NK-92 (cell line): ENCODE measurements around the gene ZNF561.
"Not testable (repeated sequence)": the region's sequence is repeated elsewhere in the genome, so short reads cannot be mapped to it uniquely, and the experiment has no call there.

ENCODE experiments used
- DNase-seq: peaks from one replicate; lab custom pipeline; 2025; ENCODE audit not compliant: unreplicated experiment; lab: John Stamatoyannopoulos, UW

ZNF561 gene

DNA sequence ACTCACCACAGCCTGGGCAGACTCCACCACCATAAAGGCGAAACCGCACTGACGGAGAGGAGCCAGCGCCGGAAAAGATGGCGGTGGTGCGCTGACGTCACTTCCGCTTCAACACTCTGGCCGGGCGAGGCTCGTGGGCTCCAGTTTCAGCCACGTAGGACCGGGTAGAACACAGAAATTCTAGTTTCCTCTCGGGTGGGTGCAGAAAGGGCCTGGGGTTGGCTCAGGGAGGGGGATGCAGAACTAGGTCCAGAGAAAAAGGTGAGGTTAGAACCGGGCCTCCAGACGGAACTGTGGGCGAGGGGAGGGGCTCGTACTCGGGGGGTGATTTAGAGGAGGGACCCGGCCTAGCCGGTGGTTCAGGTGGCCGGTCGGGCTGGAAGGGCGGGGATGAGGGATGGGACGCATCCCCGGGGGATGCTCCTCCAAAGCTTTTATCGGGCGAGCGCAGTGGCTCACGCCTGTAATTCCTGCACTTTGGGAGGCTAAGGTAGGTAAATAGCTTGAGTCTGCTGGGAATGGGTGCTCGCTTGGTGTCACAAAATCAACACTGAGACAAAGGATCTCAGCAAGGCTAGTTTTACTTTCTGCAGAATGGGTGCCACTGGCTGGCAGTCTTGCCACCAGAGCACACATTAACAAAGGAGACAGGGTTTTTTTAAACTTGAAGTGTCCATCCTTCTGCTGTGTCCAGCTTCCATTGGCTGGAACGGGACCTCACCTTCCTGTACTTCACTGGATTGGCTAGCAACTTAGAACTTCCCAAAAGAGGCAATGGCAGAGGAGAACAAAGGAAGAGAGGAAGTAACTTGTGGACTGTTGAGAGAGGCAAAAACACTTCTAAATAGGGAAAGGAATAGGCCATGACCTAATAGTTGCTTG, at the start of gene ZNF561:
TSS of gene ZNF561 (minus strand) at position 77 of the 882 bp plus-strand sequence. CDS start 1,776 bp downstream, outside the sequence.
- peak; percentile 45 for DNase-seq

DNA sequence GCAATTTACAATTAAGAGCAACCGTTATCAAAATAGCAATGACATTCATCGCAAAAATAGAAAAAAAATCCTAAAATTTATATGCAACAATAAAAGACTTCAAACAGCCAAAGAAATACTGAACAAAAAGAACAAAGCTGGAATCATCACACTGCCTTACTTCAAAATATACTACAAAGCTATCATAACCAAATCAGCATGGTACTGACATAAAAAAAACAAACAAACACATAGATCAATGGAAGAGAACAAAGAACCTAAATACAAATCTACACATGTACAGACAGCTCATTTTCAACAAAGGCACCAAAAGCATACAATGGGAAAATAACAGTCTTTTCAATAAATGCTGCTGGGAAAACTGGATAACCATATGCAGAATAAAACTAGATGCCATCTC, 47.5 kb upstream of the ZNF561 start:
- no peak for DNase-seq

DNA sequence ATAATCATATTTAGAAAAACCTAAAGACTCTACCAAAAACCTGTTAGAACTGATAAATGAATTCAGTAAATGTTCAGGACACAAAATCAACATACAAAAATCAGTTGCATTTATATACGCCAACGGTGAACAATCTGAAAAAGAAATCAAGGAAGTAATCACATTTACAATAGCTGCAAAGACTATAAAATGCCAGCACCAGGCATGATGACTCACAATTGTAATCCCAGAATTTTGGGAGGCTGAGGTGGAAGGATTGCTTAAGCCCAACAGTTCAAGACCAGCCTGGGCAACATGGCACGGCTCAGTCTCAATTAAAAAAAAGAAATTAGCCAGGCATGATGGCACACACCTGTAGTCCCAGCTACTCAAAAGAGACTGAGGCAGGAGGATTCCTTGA, 46.9 kb upstream of the ZNF561 start:
- no peak for DNase-seq

DNA sequence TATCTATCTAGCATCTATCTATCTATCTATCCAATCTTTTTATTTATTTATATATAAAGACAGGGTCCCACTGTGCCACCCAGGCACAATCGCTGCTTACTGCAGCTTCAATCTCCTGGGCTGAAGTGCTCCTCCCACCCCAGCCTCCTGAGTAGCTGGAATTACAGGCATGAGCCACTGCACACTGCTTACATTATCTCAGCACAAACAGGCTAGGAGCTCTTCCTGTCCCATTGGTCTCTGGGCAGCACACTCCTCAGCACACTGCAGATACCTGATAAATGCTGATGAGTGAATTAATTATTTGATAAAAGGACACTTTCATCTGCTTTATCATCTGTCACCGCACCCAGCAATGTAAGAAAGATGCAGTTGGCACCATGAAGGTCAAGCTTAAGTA, 37.7 kb upstream of the ZNF561 start:
- DNase-seq: no peak

DNA sequence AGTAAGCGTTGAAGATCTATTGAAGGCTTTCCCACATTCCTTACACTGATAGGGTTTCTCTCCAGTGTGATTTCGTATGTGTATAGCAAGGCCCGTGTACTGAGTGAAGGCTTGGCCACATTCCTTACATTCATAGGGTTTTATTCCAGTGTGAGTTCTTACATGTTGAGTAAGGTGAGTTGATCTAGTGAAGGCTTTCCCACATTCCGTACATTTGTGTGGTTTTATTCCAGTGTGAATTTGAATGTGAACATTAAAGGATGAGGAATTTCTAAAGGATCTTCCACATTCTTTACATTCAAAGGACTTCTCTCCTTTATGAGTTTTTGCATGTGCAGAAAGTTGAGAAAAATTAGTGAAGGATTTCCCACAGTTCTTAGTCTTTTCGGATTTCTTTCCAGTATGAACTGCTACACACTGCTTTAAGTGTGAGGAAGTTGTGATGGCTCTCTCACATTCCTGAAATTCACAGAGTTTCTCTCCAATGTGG, 32.1 kb upstream of the ZNF561 start:
- DNase-seq: not testable (repeated sequence)

DNA sequence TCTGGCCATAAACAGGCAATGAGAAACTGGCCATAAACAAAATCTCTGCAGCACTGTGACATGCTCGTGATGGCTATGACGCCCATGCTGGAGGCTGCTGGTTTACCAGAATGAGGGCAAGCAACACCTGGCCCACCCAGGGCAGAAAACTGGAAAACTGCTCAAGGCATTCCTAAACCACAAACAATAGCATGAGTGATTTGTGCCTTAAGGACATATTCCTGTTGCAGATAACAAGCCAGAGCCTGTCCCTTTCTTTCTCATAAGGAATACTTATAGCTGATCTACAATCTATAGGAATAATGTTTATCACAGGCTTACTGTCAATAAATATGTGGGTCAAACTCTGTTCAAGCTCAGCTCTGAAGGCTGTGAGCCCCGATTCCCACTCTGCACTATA, 30.4 kb upstream of the ZNF561 start:
- DNase-seq: not testable (repeated sequence)

DNA sequence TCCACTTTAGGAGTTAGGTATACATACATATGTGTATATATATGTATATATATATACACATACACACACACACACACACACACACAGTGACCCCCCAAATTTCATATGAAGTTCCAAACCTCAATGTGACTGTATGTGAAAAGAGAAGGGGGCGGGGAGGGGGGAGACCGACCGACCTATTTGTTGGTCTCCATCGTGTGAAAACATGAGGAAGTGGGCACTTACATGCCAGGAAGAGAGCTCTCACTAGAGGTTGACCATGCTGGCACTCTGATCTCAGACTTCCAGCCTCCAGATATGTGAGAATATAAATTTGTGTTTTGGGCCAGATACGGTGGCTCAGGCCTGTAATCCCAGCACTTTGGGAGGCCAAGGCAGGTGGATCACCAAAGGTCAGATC, 29.3 kb upstream of the ZNF561 start:
- no peak for DNase-seq

DNA sequence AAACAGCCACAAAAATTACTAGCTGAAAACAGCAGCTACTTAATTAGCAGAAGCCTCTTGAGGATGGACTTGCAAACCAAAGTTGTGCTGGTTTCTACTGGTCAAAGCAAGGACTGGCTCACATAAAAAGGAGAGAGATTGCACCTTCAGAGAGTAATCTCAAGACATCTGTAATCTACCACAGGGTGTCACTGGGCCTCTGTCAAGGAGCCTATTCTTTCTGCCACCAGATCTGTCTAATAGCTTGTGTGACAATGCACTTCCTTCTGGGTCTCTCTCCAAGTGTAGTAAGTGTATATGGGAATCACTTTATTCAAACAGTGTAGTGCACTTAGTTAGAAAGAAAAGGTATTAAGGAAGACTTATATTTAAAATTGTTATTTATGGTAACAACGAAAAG, 24.4 kb upstream of the ZNF561 start:
- DNase-seq: no peak

DNA sequence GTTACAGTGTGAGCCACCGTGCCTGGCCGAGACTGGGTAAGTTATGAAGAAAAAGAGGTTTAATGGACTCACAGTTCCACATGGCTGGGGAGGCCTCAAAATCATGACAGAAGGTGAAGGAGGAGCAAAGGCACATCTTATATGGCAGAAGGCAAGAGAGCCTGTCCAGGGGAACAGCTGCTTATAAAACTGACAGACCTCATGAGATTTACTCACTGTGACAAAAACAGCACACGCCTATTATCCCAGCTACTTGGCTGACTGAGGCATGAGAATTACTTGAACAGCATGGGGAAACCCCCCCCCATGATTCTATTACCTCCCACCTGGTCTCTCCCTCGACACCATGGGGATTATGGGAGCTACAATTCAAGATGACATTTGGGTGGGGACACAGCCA, 23.4 kb upstream of the ZNF561 start:
- no peak for DNase-seq

DNA sequence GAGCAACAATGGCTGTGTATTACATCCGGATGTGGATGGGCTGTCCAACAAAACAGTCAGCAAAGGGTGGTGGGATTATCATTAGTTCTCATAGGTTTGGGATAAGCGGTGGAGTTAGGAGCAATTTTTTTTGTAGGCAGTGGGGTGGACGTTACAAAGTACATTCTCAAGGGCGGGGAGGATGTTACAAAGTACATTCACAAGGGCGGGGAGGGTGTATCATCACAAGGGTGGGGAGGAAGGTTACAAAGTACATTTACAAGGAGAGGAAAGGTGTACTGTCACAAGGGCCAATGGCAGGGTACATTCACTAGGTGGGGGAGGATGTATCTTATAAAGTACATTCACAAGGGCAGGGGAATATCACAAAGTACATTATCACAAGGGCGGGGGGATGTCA, 20.8 kb upstream of the ZNF561 start:
- no peak for DNase-seq

DNA sequence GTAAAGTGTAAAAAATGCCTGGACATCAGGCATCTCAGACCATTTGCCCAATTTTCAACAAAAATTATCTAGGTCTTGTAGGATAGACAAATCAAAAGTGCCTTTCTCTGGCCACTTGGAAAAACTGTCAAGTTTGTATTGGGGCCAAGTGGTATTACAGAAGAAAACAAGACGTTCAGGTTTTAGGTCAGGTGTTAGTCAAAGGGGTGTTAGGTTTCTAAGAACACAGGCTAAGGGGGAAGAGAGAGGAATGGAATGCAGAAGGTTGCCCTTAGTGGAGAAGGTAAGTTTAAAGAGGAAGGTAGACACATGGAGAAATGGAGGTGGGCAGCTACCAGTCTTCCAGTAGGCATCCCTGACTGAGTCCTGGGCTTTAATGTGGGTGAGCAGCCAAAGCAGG, 19.9 kb upstream of the ZNF561 start:
- no peak for DNase-seq

DNA sequence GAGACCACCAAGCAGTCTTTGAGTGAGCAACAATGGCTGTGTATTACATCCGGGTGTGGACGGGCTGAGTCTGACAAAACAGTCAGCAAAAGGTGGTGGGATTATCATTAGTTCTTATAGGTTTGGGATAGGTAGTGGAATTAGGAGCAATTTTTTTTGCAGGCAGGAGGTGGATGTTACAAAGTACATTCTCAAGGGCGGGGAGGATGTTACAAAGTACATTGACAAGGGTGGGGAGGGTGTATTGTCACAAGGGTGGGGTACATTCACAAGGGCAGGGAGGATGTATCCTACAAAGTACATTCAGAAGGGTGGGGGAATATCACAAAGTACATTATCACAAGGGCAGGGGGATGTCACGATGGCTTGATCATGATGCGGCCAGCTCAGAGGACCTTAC, 15.0 kb upstream of the ZNF561 start:
- DNase-seq: no peak

DNA sequence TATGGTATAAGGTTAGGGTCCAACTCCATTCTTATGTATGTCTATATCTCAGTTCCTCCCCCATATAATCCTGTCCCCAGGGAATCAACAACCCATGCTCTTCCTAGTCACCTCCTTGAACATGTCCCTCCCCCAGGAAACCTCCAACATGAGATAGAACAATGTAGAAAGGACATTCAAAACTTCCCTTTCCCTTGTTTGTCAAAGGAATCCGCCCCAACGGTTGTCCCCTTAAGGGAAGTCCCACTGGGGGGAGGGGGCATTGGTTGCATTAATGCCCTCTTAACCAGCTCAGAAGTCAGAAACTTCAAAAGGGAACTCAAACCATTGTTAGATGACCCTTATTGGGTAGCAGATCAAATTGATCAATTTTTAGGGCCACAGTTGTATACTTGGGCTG, 6.8 kb upstream of the ZNF561 start:
- DNase-seq: no peak

DNA sequence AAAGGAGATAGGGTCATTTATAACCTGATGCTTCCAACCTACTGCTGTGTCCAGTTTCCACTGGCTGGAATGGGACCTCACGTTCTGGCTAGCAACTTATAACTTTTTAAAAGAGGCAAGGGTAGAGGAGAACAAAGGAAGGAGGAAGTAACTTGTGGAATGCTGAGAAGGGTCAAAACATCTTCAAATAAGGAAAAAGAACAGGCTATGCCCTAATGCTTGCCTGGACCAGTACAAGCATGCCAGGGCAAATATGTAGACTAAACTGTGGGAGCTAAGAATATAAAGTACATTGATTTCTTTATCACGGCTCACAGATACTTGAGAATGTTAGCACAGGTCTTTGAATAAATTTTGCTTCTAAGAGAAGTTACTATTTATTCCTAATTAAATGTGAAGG, 1.5 kb upstream of the ZNF561 start:
- no peak for DNase-seq

DNA sequence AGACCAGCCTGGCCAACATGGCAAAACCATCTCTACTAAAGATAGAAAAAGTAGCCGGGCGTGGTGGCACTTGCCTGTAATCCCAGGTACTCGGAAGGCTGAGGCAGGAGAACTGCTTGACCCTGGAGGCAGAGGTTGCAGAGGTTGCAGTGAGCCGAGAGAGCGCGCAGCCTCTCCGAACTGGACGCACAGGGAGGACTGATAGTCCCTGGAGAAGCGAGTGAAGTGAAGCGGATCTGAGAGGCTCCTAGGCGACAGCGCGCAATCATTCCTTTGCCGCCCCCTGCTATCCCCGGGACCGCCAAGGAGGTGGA, 233 bp downstream of the ZNF561 start:
- DNase-seq: no peak

DNA sequence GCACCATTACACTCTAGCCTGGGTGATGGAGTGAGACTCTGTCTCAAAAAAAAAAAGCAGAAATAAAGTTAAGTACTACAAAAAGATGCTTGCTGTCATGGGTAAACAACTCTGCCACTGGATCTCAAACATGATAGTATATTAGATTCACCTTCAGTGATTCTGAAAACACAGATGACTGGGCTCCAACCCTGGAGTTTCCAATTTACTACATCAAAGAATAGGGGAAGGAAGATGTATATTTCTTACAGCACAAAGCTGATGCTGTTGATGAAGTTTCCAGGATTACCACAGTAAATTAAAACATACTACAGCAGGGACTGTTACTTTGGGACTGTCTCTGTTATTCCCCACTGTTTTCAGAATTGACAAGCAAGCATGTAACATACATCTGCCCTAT, 5.2 kb downstream of the ZNF561 start:
- DNase-seq: no peak

DNA sequence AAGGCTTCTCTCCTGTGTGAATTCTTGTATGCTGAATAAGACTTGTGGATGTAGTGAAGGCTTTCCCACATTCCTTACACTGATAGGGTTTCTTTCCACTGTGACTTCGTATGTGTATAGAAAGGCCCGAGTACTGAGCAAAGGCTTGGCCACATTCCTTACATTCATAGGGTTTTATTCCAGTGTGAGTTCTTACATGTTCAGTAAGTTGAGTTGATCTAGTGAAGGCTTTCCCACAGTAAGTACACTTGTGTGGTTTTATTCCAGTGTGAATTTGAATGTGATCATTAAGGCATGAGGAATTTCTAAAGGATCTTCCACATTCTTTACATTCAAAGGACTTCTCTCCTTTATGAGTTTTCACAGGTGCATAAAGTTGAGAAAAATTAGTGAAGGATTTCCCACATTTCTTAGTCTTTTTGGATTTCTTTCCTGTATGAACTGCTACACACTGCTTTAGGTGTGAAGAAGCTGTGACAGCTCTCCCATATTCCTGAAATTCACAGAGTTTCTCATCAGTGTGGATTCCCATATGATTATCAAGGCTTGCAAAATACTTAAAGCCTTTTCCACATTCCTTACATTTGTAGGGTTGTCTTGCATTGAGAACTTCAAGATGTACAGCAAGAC, 10.4 kb downstream of the ZNF561 start:
- no peak for DNase-seq

DNA sequence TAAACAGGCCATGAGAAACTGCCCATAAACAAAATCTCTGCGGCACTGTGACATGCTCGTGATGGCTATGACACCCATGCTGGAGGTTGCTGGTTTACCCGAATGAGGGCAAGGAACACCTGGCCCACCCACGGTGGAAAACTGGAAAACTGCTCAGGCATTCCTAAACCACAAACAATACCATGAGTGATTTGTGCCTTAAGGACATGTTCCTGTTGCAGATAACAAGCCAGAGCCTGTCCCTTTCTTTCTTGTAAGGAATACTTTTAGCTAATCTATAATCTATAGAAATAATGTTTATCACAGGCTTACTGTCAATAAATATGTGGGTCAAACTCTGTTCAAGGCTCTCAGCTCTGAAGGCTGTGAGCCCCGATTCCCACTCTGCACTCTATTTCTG, 12.1 kb downstream of the ZNF561 start:
- DNase-seq: no peak

DNA sequence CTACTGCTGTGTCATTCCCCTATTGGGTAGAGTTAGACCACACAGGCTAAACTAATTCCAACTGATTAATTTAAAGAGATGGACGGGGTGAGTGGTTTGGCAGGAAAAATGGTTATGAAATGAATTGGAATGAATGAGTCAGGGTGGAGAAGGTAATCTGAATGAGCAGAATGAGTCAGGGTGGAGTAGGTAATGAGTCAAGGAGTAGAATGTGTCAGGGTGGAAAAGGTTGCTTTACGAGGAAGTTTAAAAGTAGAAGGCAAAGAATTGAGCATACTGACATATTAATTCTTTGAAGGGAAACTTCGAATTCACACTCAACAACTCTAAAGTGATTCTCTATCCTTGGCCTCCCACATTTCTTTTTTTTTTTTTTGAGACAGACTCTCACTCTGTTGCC, 24.0 kb downstream of the ZNF561 start:
- no peak for DNase-seq

DNA sequence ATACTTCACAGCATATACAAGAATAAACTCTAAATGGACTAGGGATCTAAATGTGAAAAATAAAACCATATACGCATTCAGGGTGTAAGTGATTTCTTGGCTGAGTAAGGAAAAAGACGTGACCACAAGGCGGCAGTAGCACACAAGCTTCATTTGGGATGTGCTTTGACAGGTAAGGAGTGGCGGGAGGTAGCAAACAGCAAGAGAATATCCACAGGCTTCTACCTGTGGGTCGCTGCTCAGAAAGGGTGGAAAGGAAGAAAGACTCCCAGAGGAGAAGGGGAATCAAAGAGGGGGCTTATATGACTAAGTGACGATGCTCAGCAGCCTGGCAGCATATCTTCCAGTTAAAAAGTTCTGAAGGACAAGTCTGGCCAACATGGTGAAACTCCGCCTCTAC, 34.3 kb downstream of the ZNF561 start:
- no peak for DNase-seq

DNA sequence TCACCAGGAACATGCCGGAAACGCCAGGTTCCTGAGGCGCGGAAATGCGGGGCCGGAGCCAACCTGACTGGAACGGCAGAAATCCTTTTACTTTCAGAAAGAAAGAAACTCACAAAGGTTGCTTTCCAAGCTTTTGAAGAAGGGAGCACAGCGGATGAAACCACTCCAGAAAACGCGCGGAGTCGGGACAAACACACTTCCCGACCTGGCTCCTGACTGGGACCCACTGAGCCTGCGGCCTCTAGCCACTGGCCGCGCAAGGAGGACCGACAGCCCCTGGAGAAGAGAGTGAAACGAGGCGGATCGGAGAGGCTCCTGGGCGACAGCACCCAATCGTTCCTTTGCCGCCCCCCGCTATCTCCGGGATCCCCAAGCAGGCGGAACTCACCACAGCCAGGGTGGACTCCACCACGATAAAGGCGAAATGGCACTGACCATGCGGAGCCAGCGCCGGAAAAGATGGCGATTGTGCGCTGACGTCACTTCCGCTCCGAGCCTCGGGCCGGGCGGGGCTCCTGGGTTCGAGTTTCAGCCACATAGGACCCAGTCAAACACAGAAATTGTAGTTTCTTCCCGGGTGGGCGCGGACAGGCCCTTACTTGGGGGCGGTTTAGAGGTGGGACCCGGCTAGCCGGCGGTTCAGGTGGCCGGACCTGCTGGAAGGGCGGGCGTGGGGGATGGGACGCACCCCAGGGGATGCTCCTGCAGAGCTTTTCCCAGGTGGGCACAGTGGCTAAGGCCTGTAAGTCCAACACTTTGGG, 36.8 kb downstream of the ZNF561 start, which contains the start of gene ZNF121:
TSS of gene ZNF121 (minus strand) at position 432 of the 761 bp plus-strand sequence. CDS start 16,407 bp downstream, outside the sequence.
- no peak for DNase-seq
